B cell (primary cell): ENCODE measurements around the gene BTAF1. TPM values are rescaled to one million over a fixed set of nuclear protein-coding genes. Genes with fewer than 3 reads are reported as not detected.

Source experiments
- ATAC-seq: fragments of 200-7000 bp; cut with Tn5 transposase; one replicate; pipeline ENCODE4 v1.10.0; 2021; ENCODE audit warnings: low read depth, mild to moderate bottlenecking, moderate number of reproducible peaks, moderate library complexity
- CTCF ChIA-PET: fragments of 350-600 bp; sonication (Branson Sonifier 250); formaldehyde crosslinking; loops from one replicate; lab custom pipeline; 2021; ENCODE audit warnings: antibody characterized with exemption, inconsistent platforms; lab: Charles Lee
- POLR2A ChIA-PET: fragments of 350-600 bp; sonication (Branson Sonifier 250); formaldehyde crosslinking; loops from one replicate; lab custom pipeline; 2021; ENCODE audit warnings: antibody characterized with exemption; lab: Charles Lee
- DNase-seq: peaks from one replicate; pipeline ENCODE4 v3.0.0; 2013
- H2AFZ ChIP-seq: 2 replicates; pipeline ENCODE4 v1.6.1; 2012; ENCODE audit warnings: mild to moderate bottlenecking, low read depth, low read length; ENCODE audit not compliant: insufficient read depth, poor library complexity, severe bottlenecking
- H3K27ac ChIP-seq, 2 donors: 1 replicate in 1 of 2; 2 replicates in 1 of 2; pipeline ENCODE4 v1.5.1; 2012 to 2013; ENCODE audit warnings: low read length in 2 of 2, mild to moderate bottlenecking in 2 of 2, moderate library complexity in 1 of 2
- H3K27me3 ChIP-seq, 4 experiments: fragments of 200-600 bp in 1 of 4; sonication (generic) in 1 of 4; replicated peaks in 1 of 4; 1 replicate in 2 of 4; 2 replicates in 2 of 4; pipeline versions ENCODE4 v1.6.1 to v1.7.0; 2013 to 2016; ENCODE audit warnings: low read length in 3 of 4, mild to moderate bottlenecking in 2 of 4, mixed read lengths in 1 of 4, moderate library complexity in 1 of 4; ENCODE audit not compliant: insufficient read depth in 4 of 4, control insufficient read depth in 3 of 4; ENCODE audit errors: control extremely low read depth in 1 of 4
- H3K36me3 ChIP-seq, 2 experiments: replicated peaks in 1 of 2; 1 replicate in 1 of 2; 2 replicates in 1 of 2; pipeline versions ENCODE4 v1.6.1 to v1.7.1; 2013; ENCODE audit warnings: low read length in 1 of 2; ENCODE audit not compliant: insufficient read depth in 2 of 2, control insufficient read depth in 1 of 2; ENCODE audit errors: control extremely low read depth in 1 of 2, extremely low read depth in 1 of 2
- H3K4me1 ChIP-seq, 2 donors: fragments of 200-600 bp in 1 of 2; sonication (generic) in 1 of 2; 1 replicate in 1 of 2; 2 replicates in 1 of 2; pipeline versions ENCODE4 v1.5.1 to v1.6.1; 2013 to 2017; ENCODE audit warnings: low read length in 2 of 2; ENCODE audit not compliant: control insufficient read depth in 2 of 2, insufficient read depth in 2 of 2
- H3K4me2 ChIP-seq: replicated peaks from 2 replicates; pipeline ENCODE3; 2012; ENCODE audit warnings: mild to moderate bottlenecking, low read depth, low read length; ENCODE audit not compliant: poor library complexity, severe bottlenecking
- H3K4me3 ChIP-seq, 5 experiments: fragments of 200-600 bp in 1 of 5; sonication (generic) in 1 of 5; 1 replicate in 3 of 5; 2 replicates in 2 of 5; pipeline versions ENCODE4 v1.5.1 to v1.7.0; 2011 to 2016; ENCODE audit warnings: low read length in 4 of 5, mild to moderate bottlenecking in 4 of 5, low read depth in 2 of 5, control low read depth in 1 of 5, moderate library complexity in 1 of 5; ENCODE audit not compliant: insufficient read depth in 1 of 5; ENCODE audit errors: control extremely low read depth in 1 of 5, extremely low read depth in 1 of 5
- H3K79me2 ChIP-seq: fragments of 200-600 bp; sonication (generic); one replicate; pipeline ENCODE4 v1.6.0; 2016; ENCODE audit warnings: low read length; ENCODE audit not compliant: control insufficient read depth, insufficient read depth
- H3K9ac ChIP-seq: fragments of 200-600 bp; sonication (generic); 2 replicates; pipeline ENCODE4 v1.6.1; 2017; ENCODE audit warnings: mild to moderate bottlenecking, low read length, moderate library complexity
- H3K9me3 ChIP-seq, 3 donors: one replicate each; pipeline versions ENCODE4 v1.6.1 to v1.7.1; 2013; ENCODE audit warnings: low read length in 2 of 3; ENCODE audit not compliant: control insufficient read depth in 2 of 3, insufficient read depth in 1 of 3; ENCODE audit errors: control extremely low read depth in 1 of 3
- H4K20me1 ChIP-seq: 2 replicates; pipeline ENCODE4 v1.6.0; 2012; ENCODE audit warnings: mild to moderate bottlenecking, low read length; ENCODE audit not compliant: insufficient read depth, control insufficient read depth, poor library complexity, severe bottlenecking
- H3K27ac Mint-ChIP-seq: one replicate; pipeline ENCODE4 v1.8.0; 2021; ENCODE audit warnings: mixed read lengths
- H3K27me3 Mint-ChIP-seq: one replicate; pipeline ENCODE4 v1.8.0; 2021; ENCODE audit warnings: mixed read lengths
- H3K4me1 Mint-ChIP-seq: one replicate; pipeline ENCODE4 v1.8.0; 2021; ENCODE audit warnings: mixed read lengths
- H3K4me3 Mint-ChIP-seq: one replicate; pipeline ENCODE4 v1.8.0; 2021; ENCODE audit warnings: mixed read lengths
- H3K9me3 Mint-ChIP-seq: one replicate; pipeline ENCODE4 v1.8.0; 2022; ENCODE audit warnings: mixed read lengths; ENCODE audit not compliant: insufficient read depth
- EZH2 ChIP-seq: IDR thresholded peaks from 2 replicates; pipeline ENCODE4 v1.6.1; 2012; ENCODE audit warnings: borderline replicate concordance, low read depth, mild to moderate bottlenecking, moderate library complexity, low read length; ENCODE audit not compliant: insufficient read depth, poor library complexity, severe bottlenecking
- WGBS: methylation state at CpG from one replicate; pipeline ENCODE4 v1.1.5; 2013; ENCODE audit warnings: missing lambda C conversion rate; ENCODE audit not compliant: insufficient coverage; 5-methylcytosine and 5-hydroxymethylcytosine counted together
- intact Hi-C: fragments of 100-400 bp; cut with micrococcal nuclease; formaldehyde crosslinking; loops from one replicate; pipeline ENCODE4 v1.10.0; 2022
- polyA plus RNA-seq: library from polyadenylated mRNA; depleted of rRNA; stranded (reverse); fragments of >200 nt; gene quantifications from 2 replicates; pipeline ENCODE4 v1.2.3, GENCODE V29; 2012
- total RNA-seq, 2 donors: library from RNA; stranded (reverse); fragments of 120-200 nt in 1 of 2; gene quantifications; 1 replicate in 1 of 2; 2 replicates in 1 of 2; pipeline versions ENCODE4 v1.2.3 to v1.2.4, GENCODE V29; 2013 to 2022
- TF ChIP-seq, protein P1 (sequence below): fragments of 200-600 bp; IDR thresholded peaks from one replicate; pipeline ENCODE4 v1.8.0; 2022; ENCODE audit warnings: antibody characterized with exemption, mild to moderate bottlenecking

Gene BTAF1
- total and polyA plus RNA-seq, 2 donors (not counting 1 experiment from before 2014, with no cell fraction given): 58.2 to 78.1 TPM

DNA sequence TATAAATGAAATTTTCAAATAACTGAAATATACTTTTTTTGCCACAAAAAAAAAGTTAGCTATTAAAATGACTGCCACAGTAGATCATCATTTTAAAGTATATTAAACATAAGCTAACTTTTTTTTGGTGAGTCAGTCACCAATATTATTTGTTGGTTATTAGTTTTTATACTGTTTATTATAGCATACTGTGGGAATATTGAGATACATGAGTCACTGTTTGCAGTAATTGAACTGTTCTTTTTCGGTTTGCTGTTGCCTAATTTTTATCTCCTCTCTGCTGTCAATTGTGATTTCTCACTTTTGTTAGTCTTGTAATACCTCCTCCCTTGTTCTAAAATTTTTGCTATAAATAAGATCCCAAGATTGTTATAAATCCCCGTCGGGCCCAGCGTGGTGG, 45.7 kb downstream of the BTAF1 start:
- H3K27ac ChIP-seq: no peak overlapping the region
- no peak for DNase-seq
- H4K20me1 ChIP-seq: no peaks in the 10 kb centered on the region
- no peak overlapping the region for H2AFZ ChIP-seq
- no peak for TF ChIP-seq EZH2
- TF ChIP-seq, protein P1, sequence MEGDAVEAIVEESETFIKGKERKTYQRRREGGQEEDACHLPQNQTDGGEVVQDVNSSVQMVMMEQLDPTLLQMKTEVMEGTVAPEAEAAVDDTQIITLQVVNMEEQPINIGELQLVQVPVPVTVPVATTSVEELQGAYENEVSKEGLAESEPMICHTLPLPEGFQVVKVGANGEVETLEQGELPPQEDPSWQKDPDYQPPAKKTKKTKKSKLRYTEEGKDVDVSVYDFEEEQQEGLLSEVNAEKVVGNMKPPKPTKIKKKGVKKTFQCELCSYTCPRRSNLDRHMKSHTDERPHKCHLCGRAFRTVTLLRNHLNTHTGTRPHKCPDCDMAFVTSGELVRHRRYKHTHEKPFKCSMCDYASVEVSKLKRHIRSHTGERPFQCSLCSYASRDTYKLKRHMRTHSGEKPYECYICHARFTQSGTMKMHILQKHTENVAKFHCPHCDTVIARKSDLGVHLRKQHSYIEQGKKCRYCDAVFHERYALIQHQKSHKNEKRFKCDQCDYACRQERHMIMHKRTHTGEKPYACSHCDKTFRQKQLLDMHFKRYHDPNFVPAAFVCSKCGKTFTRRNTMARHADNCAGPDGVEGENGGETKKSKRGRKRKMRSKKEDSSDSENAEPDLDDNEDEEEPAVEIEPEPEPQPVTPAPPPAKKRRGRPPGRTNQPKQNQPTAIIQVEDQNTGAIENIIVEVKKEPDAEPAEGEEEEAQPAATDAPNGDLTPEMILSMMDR: no peak
- H3K9me3 Mint-ChIP-seq: no peaks in the 10 kb centered on the region
- H3K27me3 ChIP-seq: no peaks in the 10 kb centered on the region
- H3K79me2 ChIP-seq: no peaks in the 10 kb centered on the region
- ATAC-seq: no peak
- no peak overlapping the region for H3K4me3 ChIP-seq
- H3K4me1 Mint-ChIP-seq: peaks cover 3% of the 10 kb centered on the region
- no peak overlapping the region for H3K9ac ChIP-seq
- H3K27me3 Mint-ChIP-seq: no peaks in the 10 kb centered on the region
- H3K27ac Mint-ChIP-seq: no peak overlapping the region
- intact Hi-C loops: no loop called here
- POLR2A ChIA-PET: no interaction called here
- H3K4me1 ChIP-seq: no peaks in the 10 kb centered on the region
- H3K36me3 ChIP-seq: peaks cover 14 to 41% of the 10 kb centered on the region in 2 experiments
- no peak overlapping the region for H3K4me2 ChIP-seq
- no peak overlapping the region for H3K4me3 Mint-ChIP-seq
- CTCF ChIA-PET: no interaction called here
- 100% methylated on average over 3 of the region's 4 CpGs for WGBS
- H3K9me3 ChIP-seq: no peaks in the 10 kb centered on the region

DNA sequence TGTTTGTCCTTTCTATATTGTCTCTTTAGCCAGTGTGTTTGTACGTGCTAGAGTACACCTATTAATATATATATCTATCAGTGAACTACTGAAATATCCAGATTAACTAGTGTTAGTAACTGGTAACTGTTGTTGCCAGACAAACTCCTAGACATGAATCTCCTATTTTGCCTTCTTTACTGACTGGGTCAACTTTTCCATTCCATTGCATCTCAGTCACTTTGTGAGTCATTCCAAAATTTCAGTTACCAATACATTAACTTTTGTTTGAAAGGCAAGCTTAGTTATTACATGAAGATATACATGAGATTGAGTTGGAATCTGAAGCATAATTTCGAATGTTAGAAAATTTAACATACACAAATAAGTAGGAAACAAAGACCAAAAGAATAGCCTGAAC, 51.4 kb downstream of the BTAF1 start:
- intact Hi-C loops: no loop called here
- ChIA-PET CTCF (no interaction called here), POLR2A (no interaction called here)
- no peaks in the 10 kb centered on the region for H3K27me3 Mint-ChIP-seq
- DNase-seq (no peak), ATAC-seq (no peak)
- no peaks in the 10 kb centered on the region for H3K27me3 ChIP-seq
- peaks cover 3% of the 10 kb centered on the region for H3K4me1 Mint-ChIP-seq
- H3K4me3 ChIP-seq: no peak overlapping the region
- H3K9ac ChIP-seq: no peak overlapping the region
- no peaks in the 10 kb centered on the region for H4K20me1 ChIP-seq
- no peak for TF ChIP-seq EZH2
- TF ChIP-seq, protein P1: no peak
- no peaks in the 10 kb centered on the region for H3K4me1 ChIP-seq
- H3K4me3 Mint-ChIP-seq: no peak overlapping the region
- no peak overlapping the region for H3K4me2 ChIP-seq
- H3K79me2 ChIP-seq: no peaks in the 10 kb centered on the region
- no peaks in the 10 kb centered on the region for H3K9me3 ChIP-seq
- H3K9me3 Mint-ChIP-seq: no peaks in the 10 kb centered on the region
- H3K27ac ChIP-seq: no peak overlapping the region
- no peak overlapping the region for H3K27ac Mint-ChIP-seq
- H3K36me3 ChIP-seq: peaks cover 0 to 13% of the 10 kb centered on the region in 2 experiments
- WGBS: no CpG with 5 or more reads among the region's 2 CpGs
- no peak overlapping the region for H2AFZ ChIP-seq
